Immature natural killer cell (primary cell): ENCODE results near the gene CACNA2D1. TPM values are rescaled to one million over a fixed set of nuclear protein-coding genes. Genes with fewer than 3 reads are reported as not detected.
"Not testable (repeated sequence)": the region's sequence is repeated elsewhere in the genome, so short reads cannot be mapped to it uniquely, and the experiment has no call there.

Source experiments
- DNase-seq, 3 donors: peaks; one replicate each; pipeline ENCODE4 v3.0.0; 2022; ENCODE audit warnings: mixed read lengths in 1 of 3
- H3K27ac Mint-ChIP-seq, 6 donors: one replicate each; pipeline ENCODE4 v1.8.0; 2020; ENCODE audit warnings: mixed read lengths in 6 of 6, mild to moderate bottlenecking in 5 of 6, inconsistent platforms in 4 of 6, moderate library complexity in 3 of 6
- H3K27me3 Mint-ChIP-seq, 3 donors: one replicate each; pipeline ENCODE4 v1.8.0; 2020 to 2021; ENCODE audit warnings: low read depth in 3 of 3, mild to moderate bottlenecking in 3 of 3, mixed read lengths in 3 of 3, moderate library complexity in 3 of 3, inconsistent platforms in 1 of 3
- H3K36me3 Mint-ChIP-seq, 3 donors: one replicate each; pipeline ENCODE4 v1.8.0; 2020; ENCODE audit warnings: mixed read lengths in 3 of 3, inconsistent platforms in 2 of 3, mild to moderate bottlenecking in 2 of 3
- H3K4me1 Mint-ChIP-seq, 2 donors: one replicate each; pipeline ENCODE4 v1.8.0; 2020; ENCODE audit warnings: inconsistent platforms in 2 of 2, mild to moderate bottlenecking in 2 of 2, mixed read lengths in 2 of 2, moderate library complexity in 1 of 2
- H3K4me3 Mint-ChIP-seq, 5 donors: one replicate each; pipeline ENCODE4 v1.8.0; 2020; ENCODE audit warnings: mild to moderate bottlenecking in 5 of 5, mixed read lengths in 5 of 5, inconsistent platforms in 3 of 5, moderate library complexity in 3 of 5
- H3K9me3 Mint-ChIP-seq, 6 donors: one replicate each; pipeline ENCODE4 v1.8.0; 2020; ENCODE audit warnings: mild to moderate bottlenecking in 6 of 6, mixed read lengths in 6 of 6, inconsistent platforms in 4 of 6, moderate library complexity in 3 of 6
- polyA plus RNA-seq, 3 donors: library from polyadenylated mRNA; unstranded; fragments of 300-500 nt; fragmentation: Illumina TruSeq; gene quantifications; one replicate each; pipeline ENCODE4 v1.2.3, GENCODE V29; 2021

CACNA2D1 gene
- polyA plus RNA-seq, 3 donors from 2014 or later, result not detected

DNA sequence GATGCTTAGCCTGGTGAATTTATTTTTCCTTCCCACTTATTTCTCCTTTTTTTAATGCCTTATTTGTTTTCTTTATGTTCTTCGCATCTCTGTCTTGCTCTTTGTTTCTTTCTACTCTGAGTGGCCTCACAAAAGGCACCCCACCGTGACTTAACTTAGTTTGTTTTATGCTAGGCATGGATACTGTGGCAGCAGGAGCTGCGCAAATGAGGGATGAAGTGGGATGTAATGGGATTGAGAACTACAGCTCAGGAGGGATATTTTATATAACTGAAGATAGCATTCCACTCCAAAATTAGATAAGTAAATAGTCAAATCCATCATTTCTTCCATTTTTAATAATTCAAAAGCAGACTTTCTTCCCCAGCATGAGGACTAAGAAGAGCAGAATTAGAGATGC is 1.7 kb upstream of the CACNA2D1 start:
- Mint-ChIP-seq H3K27ac (no peak overlapping the region), H3K9me3 (peaks cover 3 to 31% (median 15%) of the 10 kb centered on the region in 6 donors), H3K4me3 (peak overlapping the region in 1 of 5 donors; percentile 26), H3K27me3 (peaks cover 5 to 18% (median 9%) of the 10 kb centered on the region in 3 donors), H3K4me1 (peaks cover 3 to 8% of the 10 kb centered on the region in 2 donors), H3K36me3 (peaks cover 0 to 3% (median 3%) of the 10 kb centered on the region in 3 donors)
- no peak for DNase-seq

DNA sequence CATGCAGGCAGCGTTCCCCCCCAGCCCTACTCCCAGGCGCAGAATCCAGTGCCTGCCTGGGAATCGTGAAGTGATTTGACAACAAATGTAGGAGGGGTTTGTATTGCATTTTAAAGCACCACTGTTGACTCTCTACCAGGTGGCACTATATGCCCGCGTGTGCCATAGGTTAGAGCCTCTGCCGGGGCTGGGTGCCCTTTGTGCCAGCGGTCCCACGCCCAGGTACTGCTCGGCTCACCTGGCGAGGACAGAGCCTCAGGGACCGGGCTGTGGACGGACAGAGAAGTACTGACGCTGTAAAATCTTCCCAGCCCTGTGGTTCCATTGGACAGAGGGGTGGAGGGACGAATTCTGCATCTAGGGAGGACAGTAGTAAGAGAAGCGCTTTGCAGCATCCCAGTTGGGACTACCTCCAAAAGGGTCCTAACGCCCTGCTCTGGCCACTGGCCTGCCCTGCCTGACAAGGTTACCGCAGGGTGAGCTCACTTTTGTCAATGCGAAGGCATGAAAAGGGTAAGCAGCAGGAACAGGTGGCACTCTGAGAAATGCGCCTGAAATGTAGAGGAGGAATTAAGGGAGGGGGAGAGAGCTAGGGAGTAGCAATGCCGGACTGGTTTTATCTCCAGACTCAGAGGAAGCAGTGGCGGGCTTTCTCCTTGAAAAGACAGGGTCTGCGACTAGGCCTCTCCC is 788 bp upstream of the CACNA2D1 start:
- no peak for DNase-seq
- Mint-ChIP-seq H3K4me3 (peak overlapping the region in 4 of 5 donors; percentile 9 to 46 (median 25)), H3K27me3 (peaks cover 5 to 18% (median 9%) of the 10 kb centered on the region in 3 donors), H3K4me1 (peaks cover 3 to 8% of the 10 kb centered on the region in 2 donors), H3K27ac (no peak overlapping the region), H3K36me3 (peaks cover 0 to 3% (median 3%) of the 10 kb centered on the region in 3 donors), H3K9me3 (peaks cover 3 to 31% (median 14%) of the 10 kb centered on the region in 6 donors)

DNA sequence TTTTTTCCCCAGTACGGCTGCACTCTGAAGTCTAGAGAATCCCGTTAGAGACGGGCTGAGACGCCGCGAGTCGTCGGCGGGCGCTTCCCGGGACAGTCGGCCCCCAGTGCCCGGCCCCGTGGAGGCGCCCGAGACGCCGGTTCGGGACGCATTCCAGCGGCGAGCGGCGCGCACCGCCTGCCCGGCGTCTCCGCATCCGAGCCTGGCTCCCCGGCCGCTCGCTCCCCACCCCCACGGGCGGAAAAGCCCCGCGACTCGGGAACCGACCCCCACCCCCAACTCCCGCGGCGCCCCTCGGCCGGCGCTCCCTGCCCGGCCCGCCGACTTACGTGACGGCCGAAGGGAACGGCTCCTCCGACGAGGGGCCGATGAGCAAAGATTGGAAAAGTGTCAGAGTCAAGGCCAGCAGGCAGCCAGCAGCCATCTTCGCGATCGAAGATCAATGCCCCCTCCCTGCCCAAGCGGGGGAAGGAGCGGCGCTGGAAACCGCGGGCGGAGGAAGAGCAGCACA is 486 bp downstream of the CACNA2D1 start:
- Mint-ChIP-seq H3K4me3 (peak overlapping the region in 2 of 5 donors; percentile 8 to 44), H3K27ac (no peak overlapping the region)

DNA sequence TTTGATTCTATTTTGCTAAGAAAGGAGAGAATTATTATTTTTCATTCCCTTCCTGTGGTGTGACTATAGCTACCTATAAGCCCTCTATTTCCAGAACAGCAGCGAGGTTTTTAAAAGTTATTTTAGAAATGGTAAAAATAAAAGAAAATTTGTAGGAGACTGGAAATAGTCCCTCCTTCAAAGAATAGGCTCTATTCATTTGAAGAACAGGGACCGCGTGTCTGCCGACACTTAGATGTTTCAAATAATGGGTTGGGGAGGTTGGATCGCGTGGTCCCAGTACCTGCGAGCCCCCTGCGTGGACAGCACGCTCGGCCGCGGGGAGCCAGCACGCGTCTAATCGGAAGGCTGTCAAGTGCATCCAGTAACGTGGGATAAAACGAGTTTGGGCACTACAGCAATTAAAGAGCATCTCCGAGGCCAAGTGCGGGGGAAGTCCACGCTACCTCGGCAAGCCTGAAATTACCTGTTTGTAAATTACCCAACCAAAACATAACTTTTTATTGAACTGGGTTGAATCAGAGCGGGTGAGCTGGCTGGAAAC is 1.0 kb downstream of the CACNA2D1 start:
- H3K27me3 Mint-ChIP-seq, result peaks cover 5 to 18% (median 9%) of the 10 kb centered on the region in 3 donors
- no peak for DNase-seq
- peaks cover 3 to 8% of the 10 kb centered on the region in 2 donors for H3K4me1 Mint-ChIP-seq
- no peak overlapping the region for H3K27ac Mint-ChIP-seq
- H3K36me3 Mint-ChIP-seq, result peaks cover 0 to 3% (median 3%) of the 10 kb centered on the region in 3 donors
- peaks cover 3 to 31% (median 14%) of the 10 kb centered on the region in 6 donors for H3K9me3 Mint-ChIP-seq
- peak overlapping the region in 4 of 5 donors; percentile 8 to 60 (median 30) for H3K4me3 Mint-ChIP-seq

More for the DNA sequence above, 486 bp downstream of the CACNA2D1 start:
- peaks cover 3 to 31% (median 14%) of the 10 kb centered on the region in 6 donors for H3K9me3 Mint-ChIP-seq
- peaks cover 0 to 3% (median 3%) of the 10 kb centered on the region in 3 donors for H3K36me3 Mint-ChIP-seq
- no peak for DNase-seq
- H3K4me1 Mint-ChIP-seq, result peaks cover 3 to 8% of the 10 kb centered on the region in 2 donors
- peaks cover 5 to 18% (median 9%) of the 10 kb centered on the region in 3 donors for H3K27me3 Mint-ChIP-seq

DNA sequence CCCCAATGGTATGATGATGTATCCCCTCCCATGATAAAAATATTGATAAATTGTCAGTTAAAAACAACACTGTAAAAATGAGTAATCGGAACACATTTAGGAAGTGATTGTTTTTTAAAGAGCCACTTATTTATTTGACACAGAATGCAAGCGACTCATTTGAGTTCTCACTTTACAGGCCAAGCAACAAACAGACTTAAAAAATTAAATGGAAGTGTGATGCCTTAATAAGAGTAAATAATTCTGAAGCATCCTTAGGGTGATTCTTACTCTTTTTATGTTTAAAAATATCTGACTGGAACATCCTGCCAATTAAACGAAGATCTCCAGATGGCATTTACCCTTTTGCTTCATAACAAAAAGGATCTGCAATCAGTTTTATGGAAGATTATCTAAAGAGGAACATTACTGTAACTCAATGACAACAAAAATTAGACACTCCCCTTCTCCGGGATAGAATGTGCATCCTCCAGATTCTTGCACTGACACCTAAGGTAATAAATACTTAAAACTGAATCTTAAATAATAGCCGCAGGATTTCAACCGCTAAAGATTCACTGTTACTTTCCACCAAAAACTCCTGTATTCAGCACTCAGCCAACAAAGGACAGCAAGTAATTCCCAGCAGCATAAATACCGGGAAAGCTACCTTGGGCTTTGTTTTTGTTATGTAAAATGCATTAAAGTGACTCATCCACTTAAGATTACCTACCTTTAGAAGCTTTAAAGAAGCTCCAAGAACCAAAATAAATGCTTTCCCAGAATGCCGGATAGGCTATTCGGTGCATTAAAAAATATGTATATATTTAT is 1.7 kb downstream of the CACNA2D1 start:
- Mint-ChIP-seq H3K9me3 (peaks cover 3 to 31% (median 13%) of the 10 kb centered on the region in 6 donors), H3K36me3 (peaks cover 0 to 3% (median 3%) of the 10 kb centered on the region in 3 donors), H3K27ac (no peak overlapping the region), H3K4me3 (peak overlapping the region in 1 of 5 donors; percentile 60), H3K27me3 (peaks cover 5 to 18% (median 9%) of the 10 kb centered on the region in 3 donors), H3K4me1 (peaks cover 3 to 8% of the 10 kb centered on the region in 2 donors)
- DNase-seq, result no peak

DNA sequence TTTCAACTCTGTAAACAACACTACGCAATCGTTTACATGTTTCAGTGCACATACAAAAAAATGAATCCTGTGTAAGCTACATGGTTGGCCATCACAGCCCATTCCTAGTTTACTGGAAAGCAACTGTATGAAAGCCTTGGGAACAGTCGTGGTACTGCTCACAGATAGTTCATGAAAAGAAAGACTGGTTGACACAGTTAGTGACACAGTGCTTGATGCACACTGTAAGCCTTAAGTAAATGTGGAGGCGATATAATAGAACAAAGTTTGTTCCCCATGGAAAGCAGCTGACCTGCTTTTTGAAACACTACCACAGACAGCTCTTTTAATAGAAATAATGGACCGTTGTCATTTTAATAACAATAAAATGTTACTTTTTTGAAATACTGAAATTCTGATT is 5.1 kb downstream of the CACNA2D1 start:
- Mint-ChIP-seq H3K27me3 (peaks cover 2 to 12% (median 6%) of the 10 kb centered on the region in 3 donors), H3K27ac (no peak overlapping the region), H3K9me3 (peaks cover 0 to 27% (median 11%) of the 10 kb centered on the region in 6 donors), H3K4me1 (peaks cover 0 to 8% of the 10 kb centered on the region in 2 donors), H3K36me3 (peaks cover 0 to 3% (median 0%) of the 10 kb centered on the region in 3 donors), H3K4me3 (no peak overlapping the region)
- no peak for DNase-seq

DNA sequence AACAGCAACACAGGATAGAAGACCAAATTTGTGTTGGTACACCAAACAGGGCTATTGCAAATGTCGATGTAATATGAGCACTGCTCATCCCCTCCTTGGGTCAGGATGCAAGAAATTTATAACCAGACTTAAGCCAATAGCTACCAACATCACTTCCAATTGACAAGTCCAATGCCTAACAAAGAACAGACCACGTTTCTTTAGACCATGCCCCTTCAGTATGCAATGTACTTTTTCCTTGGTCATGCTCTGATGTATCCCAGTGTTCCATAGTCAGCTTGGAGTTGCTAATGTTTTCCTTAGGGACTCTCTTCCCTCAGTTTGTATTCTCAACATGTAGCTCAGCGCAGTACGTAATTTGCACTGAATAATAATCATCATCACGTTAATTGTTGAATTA is 7.8 kb downstream of the CACNA2D1 start:
- peaks cover 0 to 22% (median 5%) of the 10 kb centered on the region in 6 donors for H3K9me3 Mint-ChIP-seq
- H3K36me3 Mint-ChIP-seq, result no peaks in the 10 kb centered on the region
- DNase-seq, result no peak
- no peaks in the 10 kb centered on the region for H3K4me1 Mint-ChIP-seq
- peaks cover 0 to under 1% (median 0%) of the 10 kb centered on the region in 3 donors for H3K27me3 Mint-ChIP-seq
- no peak overlapping the region for H3K27ac Mint-ChIP-seq
- no peak overlapping the region for H3K4me3 Mint-ChIP-seq

DNA sequence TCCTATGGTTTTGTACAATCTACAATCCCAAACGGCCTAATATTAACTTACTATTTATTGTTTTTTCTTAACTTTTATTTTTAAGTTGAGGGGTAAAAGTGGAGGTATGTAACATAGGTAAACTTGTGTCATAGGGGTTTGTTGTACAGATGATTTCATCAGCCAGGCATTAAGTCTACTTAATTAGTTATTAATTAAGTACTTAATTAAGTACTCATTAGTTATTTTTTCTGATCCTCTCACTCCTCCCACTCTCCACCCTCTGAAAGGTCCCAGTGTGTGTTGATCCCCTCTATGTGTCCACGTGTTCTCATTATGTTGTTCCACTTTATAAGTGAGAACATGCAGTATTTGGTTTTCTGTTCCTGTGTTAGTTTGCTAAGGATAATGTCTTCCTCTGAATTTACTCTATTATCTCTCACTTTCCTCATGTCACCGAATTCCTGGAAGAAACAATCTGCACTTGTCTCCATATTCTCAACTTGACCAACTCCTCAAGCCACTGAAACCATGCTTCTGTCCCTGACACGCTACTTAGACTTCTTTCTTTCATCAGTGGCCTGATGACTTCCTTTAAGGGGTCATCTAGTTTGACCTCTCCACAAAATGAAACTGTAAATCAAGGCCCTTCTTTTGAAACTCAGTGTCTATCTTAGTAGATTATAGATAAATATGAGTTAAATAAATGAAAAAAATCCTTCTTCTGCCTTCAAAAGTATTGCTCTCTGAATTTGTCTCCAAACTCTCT is 9.1 kb downstream of the CACNA2D1 start:
- Mint-ChIP-seq H3K27me3 (no peaks in the 10 kb centered on the region), H3K9me3 (peaks cover 0 to 26% (median 4%) of the 10 kb centered on the region in 6 donors), H3K4me3 (no peak overlapping the region), H3K36me3 (no peaks in the 10 kb centered on the region), H3K27ac (no peak overlapping the region), H3K4me1 (no peaks in the 10 kb centered on the region)
- DNase-seq, result no peak

DNA sequence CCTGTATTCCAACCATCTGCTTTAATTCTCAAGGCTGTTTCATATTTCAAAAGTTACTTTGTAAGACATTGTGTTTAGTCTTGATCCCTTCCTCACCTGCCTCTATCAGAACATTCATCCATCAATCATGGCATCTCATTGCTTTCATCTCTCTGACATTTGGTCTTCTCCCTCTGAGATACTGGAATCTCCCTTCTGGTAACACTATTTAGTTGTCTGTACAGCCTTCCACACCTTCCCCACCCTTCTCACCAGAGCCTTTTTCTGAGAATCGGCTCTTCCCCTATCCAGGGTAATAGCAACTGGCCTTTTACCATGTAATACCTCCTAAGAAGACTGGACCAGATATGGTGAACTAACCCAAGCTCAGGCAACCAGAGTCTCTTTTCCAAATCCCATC is 10.1 kb downstream of the CACNA2D1 start:
- Mint-ChIP-seq H3K36me3 (no peaks in the 10 kb centered on the region), H3K4me1 (no peaks in the 10 kb centered on the region), H3K4me3 (no peak overlapping the region), H3K27ac (no peak overlapping the region), H3K27me3 (no peaks in the 10 kb centered on the region), H3K9me3 (peaks cover 0 to 26% (median 4%) of the 10 kb centered on the region in 6 donors)
- no peak for DNase-seq

DNA sequence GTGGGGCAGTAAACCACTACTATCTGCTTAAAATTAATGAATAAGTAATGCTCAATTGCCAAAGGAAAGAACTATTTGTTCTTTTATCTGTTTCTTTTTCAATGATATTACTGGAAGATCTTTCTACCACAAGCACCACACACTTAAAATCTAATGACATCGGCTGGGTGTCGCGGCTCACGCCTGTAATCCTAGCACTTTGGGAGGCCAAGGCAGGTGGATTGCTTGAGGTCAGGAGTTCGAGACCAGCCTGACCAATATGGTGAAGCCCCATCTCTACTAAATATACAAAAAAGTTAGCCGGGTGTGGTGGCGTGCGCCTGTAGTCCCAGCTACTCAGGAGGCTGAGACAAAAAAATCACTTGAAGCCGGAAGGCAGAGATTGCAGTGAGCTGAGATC is 10.8 kb downstream of the CACNA2D1 start:
- DNase-seq, H3K27ac Mint-ChIP-seq, H3K36me3 Mint-ChIP-seq, H3K4me3 Mint-ChIP-seq, H3K4me1 Mint-ChIP-seq, H3K27me3 Mint-ChIP-seq: not testable (repeated sequence)
- peaks cover 0 to 27% (median 5%) of the 10 kb centered on the region in 6 donors for H3K9me3 Mint-ChIP-seq

DNA sequence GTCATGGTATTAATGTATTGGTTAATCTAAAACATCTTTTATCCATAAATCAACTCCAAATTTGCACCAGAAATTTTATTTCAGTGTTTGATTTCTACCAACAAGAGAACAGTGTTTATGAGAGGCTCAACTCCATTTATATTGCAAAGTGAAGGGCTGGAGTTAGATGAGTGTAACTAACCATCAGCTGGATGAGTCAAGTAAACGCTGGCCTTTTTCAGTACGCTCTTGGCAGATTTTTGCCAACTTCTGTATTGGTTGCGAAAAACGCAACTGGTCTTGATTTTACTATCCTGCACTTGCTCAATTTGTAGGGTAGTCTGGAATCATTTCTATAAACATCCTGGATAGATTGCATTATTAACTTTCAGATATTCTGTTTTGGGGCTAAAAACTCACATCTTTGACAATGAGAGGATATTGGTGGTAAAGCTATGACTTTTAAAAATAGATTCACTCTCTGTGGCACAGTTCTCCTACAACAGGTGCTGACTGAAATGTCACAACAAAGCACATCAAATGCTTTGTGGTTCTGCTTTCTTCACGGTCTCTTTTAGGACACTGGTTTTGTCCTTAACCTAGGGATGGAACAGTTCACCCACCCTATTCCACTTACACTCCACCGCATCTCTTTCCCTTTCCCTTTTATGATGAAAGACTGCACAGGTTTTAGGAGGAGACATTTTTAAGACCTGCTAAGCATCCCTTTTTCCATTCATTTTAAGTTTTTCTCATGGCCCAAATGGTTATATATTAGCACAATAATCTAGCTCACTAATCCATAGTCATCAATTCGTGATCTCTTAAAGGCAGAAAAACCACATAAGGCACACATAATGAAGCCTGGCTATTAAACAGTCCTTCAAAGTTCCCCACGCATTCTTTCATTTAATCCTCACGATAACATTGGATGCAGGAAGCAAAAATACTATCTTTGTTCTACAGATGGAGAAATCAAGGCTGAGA is 12.8 kb downstream of the CACNA2D1 start:
- Mint-ChIP-seq H3K27me3 (peaks cover 0 to 1% (median 0%) of the 10 kb centered on the region in 3 donors), H3K36me3 (no peaks in the 10 kb centered on the region), H3K4me1 (no peaks in the 10 kb centered on the region), H3K9me3 (peaks cover 0 to 26% (median 2%) of the 10 kb centered on the region in 6 donors), H3K27ac (no peak overlapping the region), H3K4me3 (no peak overlapping the region)
- no peak for DNase-seq

DNA sequence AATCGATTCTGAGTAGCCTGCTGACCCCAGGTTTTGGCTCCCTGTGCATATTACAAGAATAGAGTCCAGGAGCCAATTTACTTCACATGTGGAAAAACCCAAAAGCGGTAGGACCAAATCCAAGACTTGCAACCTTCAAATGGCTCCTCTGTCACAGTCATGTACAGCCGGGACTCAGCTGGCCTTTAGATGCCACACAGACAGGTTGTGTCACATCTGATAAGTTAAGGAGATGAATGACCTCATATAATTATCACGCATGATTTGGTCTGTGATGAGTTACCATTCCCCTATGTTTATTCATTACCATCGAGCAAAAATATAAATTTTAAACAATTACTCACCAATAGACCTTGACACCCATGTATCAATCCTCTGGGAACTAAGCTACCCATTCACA is 14.2 kb downstream of the CACNA2D1 start:
- DNase-seq, result no peak
- peaks cover 0 to 1% (median 0%) of the 10 kb centered on the region in 3 donors for H3K27me3 Mint-ChIP-seq
- H3K4me3 Mint-ChIP-seq, result no peak overlapping the region
- H3K27ac Mint-ChIP-seq, result no peak overlapping the region
- peaks cover 0 to 30% (median 2%) of the 10 kb centered on the region in 6 donors for H3K9me3 Mint-ChIP-seq
- H3K36me3 Mint-ChIP-seq, result no peaks in the 10 kb centered on the region
- no peaks in the 10 kb centered on the region for H3K4me1 Mint-ChIP-seq
